Iris pigment epithelial cell (primary cell): ENCODE data around the gene TCEAL4.
"Not testable (repeated sequence)": the region's sequence is repeated elsewhere in the genome, so short reads cannot be mapped to it uniquely, and the experiment has no call there.

Experiments
- DNase-seq: peaks from one replicate; pipeline ENCODE4 v3.0.0-alpha.2; 2011; ENCODE audit warnings: low read depth

Gene TCEAL4

GRCh38 chrX:103592295-103592694 is 7.0 kb downstream of the TCEAL4 start:
- not testable (repeated sequence) for DNase-seq

DNA sequence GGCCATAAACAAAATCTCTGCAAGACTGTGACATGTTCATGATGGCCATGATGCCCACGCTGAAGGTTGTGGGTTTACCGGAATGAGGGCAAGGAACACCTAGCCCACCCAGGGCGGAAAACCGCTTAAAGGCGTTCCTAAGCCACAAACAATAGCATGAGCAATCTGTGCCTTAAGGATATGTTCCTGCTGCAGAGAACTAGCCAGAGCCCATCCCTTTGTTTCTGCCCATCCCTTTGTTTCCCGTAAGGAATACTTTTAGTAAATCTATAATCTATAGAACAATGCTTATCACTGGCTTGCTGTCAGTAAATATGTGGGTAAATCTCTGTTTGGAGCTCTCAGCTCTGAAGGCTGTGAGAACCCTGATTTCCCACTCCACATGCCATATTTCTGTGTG is 9.9 kb downstream of the TCEAL4 start:
- DNase-seq: not testable (repeated sequence)

DNA sequence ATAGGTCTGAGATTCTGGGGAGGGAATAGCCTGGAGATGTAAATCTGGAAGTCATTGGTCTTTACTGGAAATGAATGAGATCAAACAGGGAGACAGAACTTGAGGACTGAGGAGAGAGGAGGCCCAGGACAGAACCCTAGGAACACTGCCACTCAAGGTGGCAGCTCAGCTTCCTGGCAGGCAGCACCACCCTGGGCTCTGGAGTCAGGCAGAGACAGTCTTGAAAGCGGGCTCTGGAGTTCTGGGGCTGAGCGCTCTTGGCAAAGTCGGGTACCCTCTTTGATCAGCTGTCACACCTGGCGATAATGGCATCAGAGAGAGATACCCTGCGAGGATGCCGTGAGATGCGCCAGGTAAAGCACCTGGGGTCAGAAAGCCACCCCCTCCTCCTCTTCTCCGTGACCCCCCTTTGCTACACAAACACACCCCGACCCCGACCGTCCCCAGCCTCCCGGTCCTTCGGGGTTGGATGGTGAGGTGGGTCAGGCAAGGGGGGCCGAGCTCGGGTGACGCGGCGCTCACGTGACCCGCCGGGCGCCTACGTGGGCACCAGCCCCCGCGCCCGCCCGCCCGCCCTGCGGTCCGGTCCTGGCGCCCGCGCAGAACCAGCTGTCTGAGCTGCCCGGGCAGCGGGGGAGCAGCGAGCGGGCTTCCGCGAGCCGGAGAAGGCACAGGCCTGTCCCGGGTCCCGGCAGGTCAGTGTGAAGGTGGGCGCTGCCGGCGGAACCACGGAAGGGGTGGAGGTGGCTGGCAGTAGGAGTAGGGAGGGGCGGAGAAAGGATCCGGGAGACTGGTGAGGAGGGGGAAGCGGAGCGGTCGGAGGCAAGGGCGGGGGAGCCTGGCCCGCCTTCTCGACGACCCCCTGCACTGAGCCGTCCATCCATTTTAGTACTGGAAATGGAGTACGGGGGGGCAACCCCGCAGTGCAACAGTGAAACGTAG is 22.3 kb downstream of the TCEAL4 start, which contains the start of gene TCEAL3:
TSS of gene TCEAL3 (plus strand) at position 600 of the 942 bp plus-strand sequence. CDS start 1,102 bp downstream, outside the sequence.
- DNase-seq: no peak

DNA sequence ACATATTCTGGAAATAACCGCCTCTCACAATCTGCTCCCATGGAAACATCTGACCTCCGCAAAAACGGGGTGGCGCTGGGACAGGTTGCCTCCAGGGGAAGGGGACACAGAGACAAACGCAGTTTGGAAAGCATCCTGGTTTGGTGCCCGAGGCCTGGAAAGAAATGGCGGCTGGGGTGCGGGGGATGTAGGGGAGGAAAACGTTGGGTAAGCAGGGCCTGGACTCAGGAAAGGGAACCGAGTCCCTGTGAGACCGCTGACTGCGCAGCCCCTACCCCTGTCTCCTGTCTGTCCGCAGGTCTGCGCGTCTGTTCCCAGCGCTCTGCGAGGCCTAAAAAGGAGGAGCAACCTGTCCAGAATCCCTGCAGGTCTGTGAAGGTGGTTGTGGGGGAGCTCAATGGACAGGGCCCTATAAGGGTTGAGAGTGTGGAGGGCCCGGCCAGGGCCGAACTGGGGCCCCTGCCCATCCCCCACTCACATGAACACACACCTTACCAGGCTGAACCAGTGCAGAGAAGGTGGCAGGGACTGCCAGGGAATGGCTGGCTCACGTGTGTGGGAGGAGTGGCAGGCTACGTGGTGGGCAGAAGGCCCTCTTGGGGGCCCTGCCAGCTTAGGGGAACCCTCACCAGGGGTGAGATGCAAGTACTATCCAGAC is 23.1 kb downstream of the TCEAL4 start:
- DNase-seq: no peak

- no peak for DNase-seq
Observed at GRCh38 chrX:103610282-103610681, 25.0 kb downstream of the TCEAL4 start.

DNA sequence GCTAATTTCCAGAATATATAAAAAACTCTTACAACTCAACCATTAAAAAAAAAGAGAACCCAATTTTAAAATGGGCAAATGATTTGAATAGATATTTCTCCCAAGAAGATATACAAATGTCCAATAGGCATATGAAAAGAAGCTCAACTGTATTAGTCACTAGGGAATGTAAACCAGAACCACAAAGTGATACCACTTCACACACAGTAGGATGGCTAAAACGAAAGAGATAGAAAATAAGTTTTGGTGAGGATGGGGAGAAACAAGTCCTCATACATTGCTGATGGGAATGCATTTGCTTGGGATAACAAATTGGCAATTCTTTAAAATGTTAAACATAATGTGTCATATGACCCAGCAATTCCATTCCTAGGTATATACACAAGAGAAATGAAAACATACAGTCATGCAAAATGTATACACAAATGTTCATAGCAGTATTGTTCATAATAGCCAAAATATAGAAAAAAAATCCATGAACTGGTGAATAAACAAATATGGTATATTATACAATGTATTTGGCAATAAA is 28.1 kb downstream of the TCEAL4 start:
- peak; percentile 31 for DNase-seq

- DNase-seq: no peak
Observed at GRCh38 chrX:103614999-103615398, 29.7 kb downstream of the TCEAL4 start.

DNA sequence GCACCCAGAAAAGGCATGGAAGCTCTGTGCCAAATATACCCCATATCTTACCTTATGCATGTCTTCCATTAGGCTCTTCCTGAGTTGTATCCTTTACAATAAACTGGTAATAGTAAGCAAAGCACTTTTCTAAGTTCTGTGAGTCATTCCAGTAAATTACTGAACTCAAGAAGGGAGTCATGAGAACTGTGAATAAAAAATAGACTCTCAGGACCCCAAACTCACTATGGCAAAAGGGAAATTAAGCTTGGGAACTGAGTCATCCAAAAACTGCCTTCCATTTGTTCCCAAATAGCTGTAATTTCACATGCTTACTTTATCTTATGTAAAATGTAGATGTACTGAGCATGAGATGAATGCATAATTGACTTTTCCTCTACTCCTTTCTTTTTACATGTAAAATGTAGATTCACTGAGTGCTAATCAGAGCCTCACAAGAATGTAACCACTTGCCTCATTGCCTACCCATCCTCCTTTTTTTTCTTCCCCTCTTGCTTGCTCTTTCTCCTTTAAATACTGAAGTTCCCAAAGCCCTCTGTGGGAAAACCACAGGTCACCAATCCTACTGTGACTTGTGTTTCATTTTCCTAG is 30.6 kb downstream of the TCEAL4 start:
- no peak for DNase-seq

- no peak for DNase-seq
Observed at GRCh38 chrX:103616676-103617186, 31.4 kb downstream of the TCEAL4 start.

DNA sequence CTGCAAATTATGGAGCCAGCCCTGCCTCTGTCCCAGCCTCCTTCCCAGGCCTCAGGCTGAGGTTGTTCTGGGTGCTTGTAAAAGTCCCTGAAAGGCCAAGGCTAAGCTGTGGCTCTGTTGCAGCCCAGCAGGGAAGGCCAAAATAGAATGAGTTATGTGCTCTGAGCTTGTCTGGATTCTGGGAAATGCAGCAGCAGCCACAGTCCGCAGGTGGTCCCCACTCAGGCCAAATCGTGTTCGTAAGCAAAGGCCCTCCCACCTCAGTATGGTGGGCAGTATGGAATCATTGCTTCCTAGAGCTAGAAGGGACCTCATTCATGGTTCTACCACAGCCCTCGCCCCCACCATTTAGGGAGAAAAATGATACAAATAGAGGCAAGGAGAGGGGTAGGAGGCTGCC is 38.8 kb downstream of the TCEAL4 start:
- no peak for DNase-seq

- DNase-seq: peak; percentile 47
Observed at GRCh38 chrX:103626855-103627254, 41.5 kb downstream of the TCEAL4 start.

GRCh38 chrX:103628386-103629317 is 43.3 kb downstream of the TCEAL4 start, which contains the start of gene TCEAL1:
TCEAL1 (plus strand) TSS chrX:103628975; CDS start chrX:103629917, 942 bp downstream.
- peak; percentile 31 for DNase-seq

DNA sequence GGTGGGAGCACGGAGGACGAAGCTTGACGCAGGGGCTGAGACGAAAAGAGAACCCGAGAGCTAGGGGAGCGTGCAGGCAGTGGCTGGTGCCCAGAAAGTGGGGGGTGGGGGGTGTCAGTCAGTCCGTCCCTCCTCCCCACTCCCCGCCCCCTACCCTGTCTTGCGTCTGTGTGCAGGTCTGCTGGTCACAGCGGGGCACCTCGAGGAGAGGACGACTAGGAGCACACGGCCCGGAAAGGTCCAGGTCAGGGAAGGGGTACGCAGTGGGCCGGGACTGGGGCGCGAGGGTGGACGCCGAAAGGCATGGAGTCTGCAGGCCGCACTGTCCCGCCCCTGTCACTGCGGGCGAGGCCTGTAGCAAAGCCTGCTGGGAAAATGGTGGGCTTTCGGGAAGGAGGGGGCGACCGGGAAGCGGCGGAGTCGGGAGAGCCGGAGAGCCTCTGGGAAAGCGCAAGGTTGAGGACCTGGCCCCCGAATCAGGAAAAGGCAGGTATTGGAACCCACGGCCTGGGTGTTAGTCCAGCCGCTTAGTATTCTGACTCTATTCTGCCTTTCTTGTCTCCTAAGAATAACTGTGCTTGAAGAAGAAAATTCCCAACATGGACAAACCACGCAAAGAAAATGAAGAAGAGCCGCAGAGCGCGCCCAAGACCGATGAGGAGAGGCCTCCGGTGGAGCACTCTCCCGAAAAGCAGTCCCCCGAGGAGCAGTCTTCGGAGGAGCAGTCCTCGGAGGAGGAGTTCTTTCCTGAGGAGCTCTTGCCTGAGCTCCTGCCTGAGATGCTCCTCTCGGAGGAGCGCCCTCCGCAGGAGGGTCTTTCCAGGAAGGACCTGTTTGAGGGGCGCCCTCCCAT is 44.2 kb downstream of the TCEAL4 start:
- peak; percentile 62 for DNase-seq

DNA sequence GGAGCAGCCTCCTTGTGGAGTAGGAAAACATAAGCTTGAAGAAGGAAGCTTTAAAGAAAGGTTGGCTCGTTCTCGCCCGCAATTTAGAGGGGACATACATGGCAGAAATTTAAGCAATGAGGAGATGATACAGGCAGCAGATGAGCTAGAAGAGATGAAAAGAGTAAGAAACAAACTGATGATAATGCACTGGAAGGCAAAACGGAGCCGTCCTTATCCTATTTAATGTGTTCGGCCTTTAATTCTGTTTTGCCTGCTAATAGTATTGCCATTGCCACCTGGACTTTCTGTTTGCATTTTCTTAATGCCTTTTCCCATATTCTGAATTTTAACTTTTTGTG is 44.8 kb downstream of the TCEAL4 start:
- DNase-seq: no peak

DNA sequence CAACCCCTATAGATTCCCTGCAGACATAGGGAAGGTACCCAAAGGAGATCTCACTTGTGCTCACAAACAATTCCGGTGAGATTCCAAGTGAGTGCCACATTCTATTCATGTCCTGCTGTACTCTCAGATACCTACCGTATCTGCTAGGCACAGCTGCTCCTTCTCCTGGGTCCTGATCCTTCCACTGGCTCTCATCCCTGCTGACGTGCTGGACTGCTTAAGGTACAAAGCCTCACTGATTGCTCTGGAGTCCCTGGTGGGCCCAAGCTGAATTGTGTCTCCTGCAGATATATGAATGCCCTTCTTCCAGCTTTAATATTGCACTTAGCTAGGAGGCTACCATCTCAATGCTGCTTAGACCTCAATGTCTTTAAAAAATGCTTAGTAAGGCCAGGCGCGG is 45.8 kb downstream of the TCEAL4 start:
- no peak for DNase-seq

GRCh38 chrX:103635436-103635835 is 50.1 kb downstream of the TCEAL4 start:
- DNase-seq: no peak
